Mammary epithelial cell (primary cell): ENCODE measurements around the gene ZNF41.

Source experiments
- EZH2 ChIP-seq: IDR thresholded peaks from 2 replicates; pipeline ENCODE4 v1.6.1; 2012; ENCODE audit warnings: low read length, inconsistent platforms, borderline replicate concordance
- TF ChIP-seq, protein P1 (sequence below), 2 donors: IDR thresholded peaks in 1 of 2; conservative IDR thresholded peaks in 1 of 2; 2 replicates each; pipeline ENCODE4 v1.5.1; 2011 to 2012; ENCODE audit warnings: inconsistent platforms in 2 of 2, low read length in 2 of 2, mild to moderate bottlenecking in 2 of 2, control low read depth in 1 of 2, low read depth in 1 of 2; ENCODE audit not compliant: insufficient read depth in 1 of 2; ENCODE audit errors: extremely low read depth in 1 of 2

DNA sequence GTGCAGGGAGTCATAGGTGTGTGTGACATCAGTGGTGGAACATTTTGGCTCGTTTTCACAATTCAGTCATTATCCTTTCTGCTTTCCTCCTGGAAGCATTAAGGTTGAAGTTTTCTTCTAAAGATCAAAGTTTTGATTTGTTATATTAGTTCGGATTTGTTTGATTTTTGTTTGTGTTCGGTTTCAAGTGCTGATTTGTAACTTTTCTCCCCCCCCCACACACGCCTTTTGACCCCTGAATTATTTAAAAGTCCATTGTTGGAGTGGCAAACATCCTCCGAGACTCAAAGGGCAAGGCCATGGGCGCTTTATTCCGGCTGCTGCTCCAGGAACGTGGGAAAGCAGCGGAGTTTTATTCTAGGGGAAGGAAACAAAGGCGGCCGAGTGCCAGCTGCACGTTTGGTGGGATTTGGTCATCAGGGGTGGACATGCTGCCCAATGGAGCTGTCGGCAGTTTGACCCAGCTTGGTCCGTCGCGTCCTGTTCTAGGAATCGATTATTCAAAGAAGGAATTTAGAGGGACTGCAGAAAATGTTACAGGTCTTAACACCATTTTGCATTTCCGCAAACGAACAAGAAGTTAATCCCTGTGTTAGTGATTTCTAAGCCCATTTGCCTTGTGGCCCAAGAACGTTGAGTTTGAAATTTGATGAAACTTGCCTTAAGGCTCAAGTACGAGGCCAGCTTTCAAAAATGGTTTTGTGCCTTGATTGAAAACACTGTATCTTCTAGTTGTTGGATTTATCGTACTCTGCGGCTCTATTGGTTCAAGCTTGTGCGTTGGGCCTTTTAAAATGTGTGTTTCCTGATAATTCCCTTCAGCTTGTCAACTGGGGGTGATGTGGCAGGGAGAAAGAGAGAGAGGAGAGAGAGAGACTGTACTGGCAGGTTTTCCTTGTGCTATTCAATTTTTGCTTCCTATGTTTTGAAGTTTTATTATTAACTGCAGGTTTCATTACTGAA lies 565 bp upstream of the ZNF41 start:
- TF ChIP-seq, protein P1, sequence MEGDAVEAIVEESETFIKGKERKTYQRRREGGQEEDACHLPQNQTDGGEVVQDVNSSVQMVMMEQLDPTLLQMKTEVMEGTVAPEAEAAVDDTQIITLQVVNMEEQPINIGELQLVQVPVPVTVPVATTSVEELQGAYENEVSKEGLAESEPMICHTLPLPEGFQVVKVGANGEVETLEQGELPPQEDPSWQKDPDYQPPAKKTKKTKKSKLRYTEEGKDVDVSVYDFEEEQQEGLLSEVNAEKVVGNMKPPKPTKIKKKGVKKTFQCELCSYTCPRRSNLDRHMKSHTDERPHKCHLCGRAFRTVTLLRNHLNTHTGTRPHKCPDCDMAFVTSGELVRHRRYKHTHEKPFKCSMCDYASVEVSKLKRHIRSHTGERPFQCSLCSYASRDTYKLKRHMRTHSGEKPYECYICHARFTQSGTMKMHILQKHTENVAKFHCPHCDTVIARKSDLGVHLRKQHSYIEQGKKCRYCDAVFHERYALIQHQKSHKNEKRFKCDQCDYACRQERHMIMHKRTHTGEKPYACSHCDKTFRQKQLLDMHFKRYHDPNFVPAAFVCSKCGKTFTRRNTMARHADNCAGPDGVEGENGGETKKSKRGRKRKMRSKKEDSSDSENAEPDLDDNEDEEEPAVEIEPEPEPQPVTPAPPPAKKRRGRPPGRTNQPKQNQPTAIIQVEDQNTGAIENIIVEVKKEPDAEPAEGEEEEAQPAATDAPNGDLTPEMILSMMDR (conservative IDR thresholded peaks at IDR 0.05 in 1 of 2, IDR thresholded peaks at IDR 0.05 in 1 of 2; ENCODE audit: extremely low read depth in 1 of 2, insufficient read depth in 1 of 2, low read depth in 1 of 2, low read length in 2 of 2): no peak
- no peak for TF ChIP-seq EZH2
